Sigmoid colon (tissue), 4 donors: ENCODE measurements around the gene EIF3F.

Experiments used
- EP300 ChIP-seq, 4 donors: sonication (generic); formaldehyde crosslinking; IDR thresholded peaks; one replicate each; pipeline ENCODE4 v1.6.1; 2017; ENCODE audit warnings: antibody characterized with exemption in 4 of 4
- POLR2A ChIP-seq, 2 donors: fragments of 450-650 bp; IDR thresholded peaks; one replicate each; pipeline ENCODE4 v1.6.1; 2016; ENCODE audit warnings: antibody characterized with exemption in 2 of 2, mild to moderate bottlenecking in 2 of 2, moderate library complexity in 2 of 2
- POLR2AphosphoS5 ChIP-seq, 4 donors: sonication (generic); formaldehyde crosslinking; IDR thresholded peaks; one replicate each; pipeline ENCODE4 v1.6.1; 2017; ENCODE audit warnings: antibody characterized with exemption in 4 of 4
- TF ChIP-seq, protein P1 (sequence below), 4 experiments: fragments of 450-650 bp in 3 of 4; fragments of 200-600 bp in 1 of 4; IDR thresholded peaks; one replicate each; pipeline ENCODE4 v1.5.1; 2016 to 2019; ENCODE audit warnings: antibody characterized with exemption in 4 of 4, mild to moderate bottlenecking in 3 of 4, moderate library complexity in 2 of 4

DNA sequence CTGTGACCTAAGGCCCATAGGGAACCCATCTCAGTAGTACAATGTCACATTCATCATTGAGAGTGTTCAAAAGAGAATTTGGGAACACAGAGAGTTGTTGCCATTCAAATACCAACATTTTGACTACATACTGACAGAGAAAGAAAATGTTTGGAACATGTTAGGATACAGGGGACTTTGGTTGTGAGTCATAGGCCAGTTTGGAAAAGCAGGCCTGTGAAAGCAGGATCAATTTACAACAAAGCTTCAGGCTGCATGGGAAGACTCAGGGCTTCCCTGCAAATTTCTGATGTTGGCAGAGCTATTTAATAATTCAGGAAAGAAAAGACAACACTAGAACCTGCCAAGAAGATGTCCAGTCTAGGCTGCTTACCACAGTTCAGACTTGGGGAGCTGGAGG lies 22.3 kb upstream of the EIF3F start:
- TF ChIP-seq, protein P1, sequence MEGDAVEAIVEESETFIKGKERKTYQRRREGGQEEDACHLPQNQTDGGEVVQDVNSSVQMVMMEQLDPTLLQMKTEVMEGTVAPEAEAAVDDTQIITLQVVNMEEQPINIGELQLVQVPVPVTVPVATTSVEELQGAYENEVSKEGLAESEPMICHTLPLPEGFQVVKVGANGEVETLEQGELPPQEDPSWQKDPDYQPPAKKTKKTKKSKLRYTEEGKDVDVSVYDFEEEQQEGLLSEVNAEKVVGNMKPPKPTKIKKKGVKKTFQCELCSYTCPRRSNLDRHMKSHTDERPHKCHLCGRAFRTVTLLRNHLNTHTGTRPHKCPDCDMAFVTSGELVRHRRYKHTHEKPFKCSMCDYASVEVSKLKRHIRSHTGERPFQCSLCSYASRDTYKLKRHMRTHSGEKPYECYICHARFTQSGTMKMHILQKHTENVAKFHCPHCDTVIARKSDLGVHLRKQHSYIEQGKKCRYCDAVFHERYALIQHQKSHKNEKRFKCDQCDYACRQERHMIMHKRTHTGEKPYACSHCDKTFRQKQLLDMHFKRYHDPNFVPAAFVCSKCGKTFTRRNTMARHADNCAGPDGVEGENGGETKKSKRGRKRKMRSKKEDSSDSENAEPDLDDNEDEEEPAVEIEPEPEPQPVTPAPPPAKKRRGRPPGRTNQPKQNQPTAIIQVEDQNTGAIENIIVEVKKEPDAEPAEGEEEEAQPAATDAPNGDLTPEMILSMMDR (IDR thresholded peaks at IDR 0.05): no peak
- TF ChIP-seq POLR2AphosphoS5 (IDR thresholded peaks at IDR 0.05): no peak
- TF ChIP-seq POLR2A (IDR thresholded peaks at IDR 0.05): no peak
- no peak for TF ChIP-seq EP300 (IDR thresholded peaks at IDR 0.05)
